Activated T-helper 17 cell treated with anti-CD3 and anti-CD28 coated beads, Interleukin-2, amount 50 U/mL, for 72 hours (primary cell): Measurements from ENCODE around the gene DCX. TPM values are rescaled to one million over a fixed set of nuclear protein-coding genes. Genes with fewer than 3 reads are reported as not detected.

Source experiments
- ATAC-seq: fragments of 150-1000 bp; cut with Tn5 transposase; replicated peaks from 2 replicates; pipeline ENCODE4 v1.10.0; 2021; ENCODE audit warnings: mild to moderate bottlenecking, moderate library complexity
- H3K27ac Mint-ChIP-seq: one replicate; pipeline ENCODE4 v1.8.0; 2022; ENCODE audit warnings: mixed read lengths
- H3K27me3 Mint-ChIP-seq: one replicate; pipeline ENCODE4 v1.8.0; 2022; ENCODE audit warnings: mixed read lengths
- H3K36me3 Mint-ChIP-seq: one replicate; pipeline ENCODE4 v1.8.0; 2022; ENCODE audit warnings: low read depth, mild to moderate bottlenecking, mixed read lengths
- H3K4me1 Mint-ChIP-seq: one replicate; pipeline ENCODE4 v1.8.0; 2022; ENCODE audit warnings: mixed read lengths
- H3K4me3 Mint-ChIP-seq: one replicate; pipeline ENCODE4 v1.8.0; 2022; ENCODE audit warnings: mild to moderate bottlenecking, mixed read lengths
- H3K9me3 Mint-ChIP-seq: one replicate; pipeline ENCODE4 v1.8.0; 2022; ENCODE audit warnings: mixed read lengths
- total RNA-seq, 2 donors: library from RNA; stranded (reverse); gene quantifications; one replicate each; pipeline ENCODE4 v1.2.3, GENCODE V29; 2022

Gene DCX
- total RNA-seq, 2 donors from 2014 or later: not detected

DNA sequence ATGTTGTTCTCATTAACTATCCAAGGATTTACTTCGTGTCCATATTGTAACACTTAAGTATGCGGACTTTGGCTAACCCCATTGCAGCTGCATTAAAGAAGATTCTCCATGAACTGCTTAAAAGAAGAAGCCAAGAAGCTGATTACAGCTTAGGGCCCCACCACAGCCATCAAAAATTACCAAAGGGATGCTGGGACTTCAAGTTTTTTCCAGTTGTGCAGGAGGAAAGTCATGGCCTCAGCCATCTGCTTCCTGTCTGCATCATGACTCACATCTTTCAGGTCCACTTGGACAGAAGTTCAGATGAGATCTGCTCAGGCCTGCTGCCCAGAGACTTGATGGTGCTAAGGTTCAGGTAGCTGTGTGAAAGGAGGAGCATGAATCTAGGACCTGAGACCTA lies 102.9 kb downstream of the DCX start:
- Mint-ChIP-seq H3K27me3 (peaks cover 10% of the 10 kb centered on the region), H3K4me3 (no peak overlapping the region), H3K36me3 (no peaks in the 10 kb centered on the region), H3K27ac (no peak overlapping the region), H3K9me3 (no peaks in the 10 kb centered on the region), H3K4me1 (no peaks in the 10 kb centered on the region)
- ATAC-seq: no peak

DNA sequence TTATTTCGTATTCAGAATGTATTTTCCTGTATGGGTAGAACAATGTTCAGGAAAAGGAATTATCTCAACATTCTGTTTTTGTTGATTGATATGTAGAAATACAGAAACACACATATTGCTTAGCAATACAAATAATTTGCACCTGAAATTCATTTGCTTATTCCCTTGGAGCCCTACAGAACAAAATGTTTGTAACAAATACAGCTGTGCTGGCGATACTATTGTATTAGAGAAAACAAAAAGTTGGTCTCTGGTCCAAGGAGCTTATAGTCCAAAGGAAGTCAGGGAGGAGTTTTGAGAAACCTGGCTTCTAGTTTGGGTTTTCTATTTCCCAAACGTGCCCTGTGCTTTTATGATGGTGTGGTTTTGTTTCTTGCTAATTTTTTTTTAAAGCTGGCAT lies 104.0 kb downstream of the DCX start:
- Mint-ChIP-seq H3K36me3 (no peaks in the 10 kb centered on the region), H3K9me3 (no peaks in the 10 kb centered on the region), H3K4me3 (no peak overlapping the region), H3K27ac (no peak overlapping the region), H3K27me3 (peaks cover 6% of the 10 kb centered on the region), H3K4me1 (no peaks in the 10 kb centered on the region)
- no peak for ATAC-seq

DNA sequence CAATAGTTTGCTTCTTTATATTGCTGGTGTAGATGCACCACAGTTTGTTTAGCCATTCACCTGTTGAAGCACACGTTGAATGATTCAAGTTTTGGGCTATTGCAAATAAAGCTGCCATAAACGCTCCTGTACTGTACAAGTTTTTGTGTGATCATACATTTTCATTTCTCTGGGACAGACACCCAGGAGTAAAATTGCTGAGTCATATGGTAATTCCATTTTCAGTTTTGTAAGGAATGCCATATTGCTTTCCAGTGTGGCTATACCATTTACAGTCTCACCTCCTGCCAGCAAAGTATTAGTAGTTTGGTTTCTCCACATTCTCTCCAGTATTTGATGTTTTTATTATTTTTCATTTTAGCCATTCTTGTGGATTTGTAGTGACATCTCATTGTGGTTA lies 109.7 kb downstream of the DCX start:
- H3K27ac Mint-ChIP-seq: no peak overlapping the region
- H3K36me3 Mint-ChIP-seq: no peaks in the 10 kb centered on the region
- H3K4me1 Mint-ChIP-seq: no peaks in the 10 kb centered on the region
- H3K4me3 Mint-ChIP-seq: no peak overlapping the region
- ATAC-seq: no peak
- no peaks in the 10 kb centered on the region for H3K27me3 Mint-ChIP-seq
- H3K9me3 Mint-ChIP-seq: no peaks in the 10 kb centered on the region

DNA sequence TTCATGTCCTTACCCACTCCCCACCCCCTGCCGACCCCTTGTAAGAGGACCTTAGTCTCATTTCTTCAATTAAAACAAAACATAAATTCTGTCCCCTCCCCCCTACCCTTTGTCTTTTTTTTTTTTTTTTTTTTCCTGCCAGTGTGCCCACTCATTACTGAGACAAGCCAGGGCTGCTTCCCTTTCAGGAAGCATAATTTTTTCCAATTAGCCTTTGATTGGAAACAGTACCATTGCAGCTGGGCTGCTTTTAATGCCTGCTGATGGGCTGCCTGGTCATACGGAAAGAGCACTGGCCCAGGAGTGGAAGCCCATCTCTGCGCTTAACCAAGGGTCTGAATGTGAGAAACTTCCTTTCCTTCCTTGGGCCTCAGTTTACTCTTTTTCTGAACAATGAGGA lies 123.2 kb downstream of the DCX start:
- no peak overlapping the region for H3K4me3 Mint-ChIP-seq
- no peaks in the 10 kb centered on the region for H3K36me3 Mint-ChIP-seq
- ATAC-seq: no peak
- no peaks in the 10 kb centered on the region for H3K9me3 Mint-ChIP-seq
- H3K27me3 Mint-ChIP-seq: peaks cover 5% of the 10 kb centered on the region
- no peaks in the 10 kb centered on the region for H3K4me1 Mint-ChIP-seq
- no peak overlapping the region for H3K27ac Mint-ChIP-seq

DNA sequence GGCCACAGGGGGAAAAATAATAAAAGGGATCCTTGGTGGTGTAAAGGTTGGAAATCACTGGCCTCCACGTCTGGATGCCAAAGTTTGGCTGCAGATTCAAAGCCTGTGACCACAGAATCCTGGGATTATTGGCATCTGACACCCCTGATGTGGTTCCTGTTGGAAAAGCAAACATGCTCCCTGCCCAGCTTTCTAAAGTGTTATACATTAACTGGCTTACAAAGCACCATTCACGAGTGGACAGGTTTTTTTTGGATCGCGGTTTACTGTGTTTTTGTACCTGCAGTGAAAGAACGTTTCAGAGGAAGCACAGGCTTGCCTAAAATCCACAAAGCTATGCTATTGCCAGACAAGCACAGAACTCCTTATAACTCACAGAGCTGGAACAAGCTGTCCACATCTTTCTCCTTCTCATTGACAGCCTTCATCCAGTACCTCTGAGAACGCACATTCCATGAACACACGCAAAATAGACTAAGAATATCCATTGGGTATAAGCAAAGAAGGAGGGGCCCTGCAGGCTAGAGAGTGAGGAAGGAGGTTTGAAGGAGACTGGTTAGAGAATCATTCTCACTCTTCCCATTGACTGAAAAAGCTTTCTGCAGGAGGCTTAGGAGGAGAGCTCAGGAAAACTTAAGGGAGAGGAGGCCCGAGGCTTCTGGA lies 127.2 kb downstream of the DCX start:
- H3K9me3 Mint-ChIP-seq: no peaks in the 10 kb centered on the region
- no peak overlapping the region for H3K4me3 Mint-ChIP-seq
- no peak for ATAC-seq
- H3K27me3 Mint-ChIP-seq: peaks cover 3% of the 10 kb centered on the region
- H3K36me3 Mint-ChIP-seq: no peaks in the 10 kb centered on the region
- no peak overlapping the region for H3K27ac Mint-ChIP-seq
- no peaks in the 10 kb centered on the region for H3K4me1 Mint-ChIP-seq

DNA sequence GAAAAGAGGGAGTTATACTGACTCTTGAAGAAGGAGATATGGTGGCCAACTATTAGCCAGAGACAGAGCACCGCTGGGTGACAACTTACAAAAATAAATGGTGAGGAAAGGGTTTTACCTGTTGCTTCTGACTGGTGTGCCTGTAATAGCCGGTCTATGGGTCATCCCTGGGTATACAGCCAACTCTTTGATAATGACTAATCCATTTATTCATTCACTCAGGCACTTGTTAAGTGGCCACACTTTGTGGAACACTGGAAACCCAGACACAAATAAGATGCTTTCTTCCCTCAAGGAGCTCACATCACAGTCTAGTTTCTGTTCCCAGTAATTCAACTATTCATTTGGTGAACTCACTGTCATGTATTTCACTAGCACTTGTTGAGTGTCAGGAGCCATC lies 128.5 kb downstream of the DCX start:
- ATAC-seq: no peak
- H3K4me3 Mint-ChIP-seq: no peak overlapping the region
- H3K27ac Mint-ChIP-seq: no peak overlapping the region
- peaks cover 3% of the 10 kb centered on the region for H3K27me3 Mint-ChIP-seq
- no peaks in the 10 kb centered on the region for H3K4me1 Mint-ChIP-seq
- H3K9me3 Mint-ChIP-seq: no peaks in the 10 kb centered on the region
- no peaks in the 10 kb centered on the region for H3K36me3 Mint-ChIP-seq

DNA sequence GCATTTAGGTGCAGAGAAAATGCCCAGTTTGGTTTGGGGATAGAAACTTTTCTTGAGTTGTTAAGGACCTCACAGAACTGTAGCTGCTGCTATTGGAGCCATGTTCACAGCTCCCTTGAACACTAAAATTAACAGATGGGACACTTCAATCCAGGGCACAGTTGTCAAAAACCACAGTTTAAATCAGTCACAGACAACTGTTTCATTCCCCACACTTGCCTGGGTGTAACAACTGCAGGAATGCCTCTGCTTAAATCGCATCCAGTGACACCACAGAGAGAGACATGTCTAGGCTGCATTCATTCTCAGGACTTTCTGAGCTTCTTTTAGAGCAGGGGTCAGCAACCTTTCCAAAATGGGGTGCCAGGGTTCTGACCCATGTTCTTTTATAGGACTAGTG lies 129.0 kb downstream of the DCX start:
- H3K27me3 Mint-ChIP-seq: peaks cover 3% of the 10 kb centered on the region
- no peaks in the 10 kb centered on the region for H3K4me1 Mint-ChIP-seq
- no peak overlapping the region for H3K4me3 Mint-ChIP-seq
- H3K9me3 Mint-ChIP-seq: no peaks in the 10 kb centered on the region
- H3K27ac Mint-ChIP-seq: no peak overlapping the region
- no peak for ATAC-seq
- H3K36me3 Mint-ChIP-seq: no peaks in the 10 kb centered on the region

DNA sequence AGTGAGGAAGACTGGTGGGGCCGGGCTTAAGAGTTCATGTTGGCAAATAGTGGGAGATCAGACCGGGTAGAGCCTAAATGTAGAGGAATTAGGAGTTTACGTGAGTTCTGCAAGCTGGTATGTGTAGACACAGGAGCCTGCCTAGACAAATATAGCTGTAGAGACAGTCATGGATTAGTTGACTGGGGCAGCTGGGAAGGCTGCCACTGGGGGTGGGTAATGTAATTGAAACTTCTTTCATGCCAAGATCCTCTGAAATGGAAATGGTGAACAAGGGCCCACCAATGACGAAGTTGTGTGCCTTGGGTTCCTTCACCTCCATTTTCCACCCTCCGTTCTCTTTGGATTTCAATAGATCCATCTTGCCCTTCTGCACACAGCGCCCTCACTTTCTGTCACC lies 129.9 kb downstream of the DCX start:
- H3K4me1 Mint-ChIP-seq: no peaks in the 10 kb centered on the region
- peaks cover 3% of the 10 kb centered on the region for H3K27me3 Mint-ChIP-seq
- H3K4me3 Mint-ChIP-seq: no peak overlapping the region
- H3K27ac Mint-ChIP-seq: no peak overlapping the region
- no peaks in the 10 kb centered on the region for H3K9me3 Mint-ChIP-seq
- no peak for ATAC-seq
- H3K36me3 Mint-ChIP-seq: no peaks in the 10 kb centered on the region

DNA sequence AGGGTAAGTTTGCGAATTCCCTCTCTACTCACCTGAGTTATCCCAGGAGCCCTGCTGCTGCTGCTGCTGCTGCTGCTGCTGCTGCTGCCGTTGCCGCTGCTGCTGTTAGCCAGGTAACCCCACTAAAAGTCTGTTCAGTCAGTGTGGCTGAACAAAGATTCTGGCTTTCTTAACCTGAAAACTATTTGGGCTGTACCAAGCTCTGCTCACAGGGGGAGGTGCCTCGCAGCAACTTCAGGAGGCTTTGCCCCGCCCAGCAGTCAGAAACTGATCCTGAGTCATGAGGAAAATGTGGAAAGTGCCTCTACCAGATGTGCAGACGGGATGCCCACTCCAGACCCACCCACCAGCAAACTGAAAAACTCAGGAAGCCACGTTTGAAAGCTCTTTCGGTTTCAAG lies 141.7 kb downstream of the DCX start, which contains the start of gene CAPN6:
Gene CAPN6 (minus strand): TSS at position 145 of the 400 bp plus-strand sequence. CDS start 6,547 bp downstream, outside the sequence.
- H3K27me3 Mint-ChIP-seq: peaks cover 12% of the 10 kb centered on the region
- H3K36me3 Mint-ChIP-seq: no peaks in the 10 kb centered on the region
- H3K27ac Mint-ChIP-seq: no peak within 1 kb of the TSS
- no peaks in the 10 kb centered on the region for H3K4me1 Mint-ChIP-seq
- ATAC-seq: no peak
- H3K4me3 Mint-ChIP-seq: no peak within 1 kb of the TSS
- H3K9me3 Mint-ChIP-seq: no peaks in the 10 kb centered on the region

DNA sequence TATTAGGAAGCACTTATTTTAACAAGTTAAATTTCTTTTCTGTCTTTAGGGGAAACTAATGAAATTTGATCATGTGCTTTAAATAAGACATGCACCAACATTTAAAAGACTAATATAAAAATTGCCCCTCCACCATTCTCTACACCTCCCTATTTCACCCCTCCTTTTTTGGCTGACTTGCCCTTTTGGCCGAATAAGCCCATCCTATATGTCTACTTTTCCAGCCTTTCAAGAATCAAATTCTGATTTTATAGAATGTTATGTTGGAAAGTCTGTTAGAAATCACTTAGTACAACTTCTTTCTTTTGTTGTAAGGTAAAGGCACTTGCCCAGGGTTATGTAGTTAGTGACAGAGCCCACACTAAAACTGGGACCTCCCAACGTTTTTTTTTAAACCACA lies 143.5 kb downstream of the DCX start:
- Mint-ChIP-seq H3K4me3 (no peak overlapping the region), H3K36me3 (no peaks in the 10 kb centered on the region), H3K27ac (no peak overlapping the region), H3K4me1 (no peaks in the 10 kb centered on the region), H3K9me3 (no peaks in the 10 kb centered on the region), H3K27me3 (peaks cover 7% of the 10 kb centered on the region)
- ATAC-seq: no peak

DNA sequence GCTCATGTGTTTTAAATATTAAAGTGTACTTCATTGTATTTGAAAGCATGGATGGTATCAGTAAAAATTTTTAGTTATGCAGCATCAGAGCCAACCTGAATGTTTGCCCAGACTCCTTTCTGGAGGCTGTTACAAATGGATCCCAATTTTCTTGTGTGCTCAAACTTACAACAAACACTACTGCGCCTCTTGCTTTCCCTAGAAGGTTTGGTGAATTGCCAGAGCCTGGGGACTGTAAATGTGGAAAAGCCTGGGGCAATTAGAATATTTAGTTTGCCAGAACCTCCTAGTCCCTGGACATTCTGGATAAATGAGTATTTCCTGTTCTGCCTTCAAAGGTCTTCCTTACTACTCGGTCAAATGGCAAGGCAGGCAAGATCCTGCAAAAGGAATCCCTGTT lies 146.5 kb downstream of the DCX start:
- Mint-ChIP-seq H3K9me3 (no peaks in the 10 kb centered on the region), H3K27ac (no peak overlapping the region), H3K27me3 (peaks cover 11% of the 10 kb centered on the region), H3K4me3 (no peak overlapping the region), H3K36me3 (no peaks in the 10 kb centered on the region), H3K4me1 (no peaks in the 10 kb centered on the region)
- no peak for ATAC-seq

DNA sequence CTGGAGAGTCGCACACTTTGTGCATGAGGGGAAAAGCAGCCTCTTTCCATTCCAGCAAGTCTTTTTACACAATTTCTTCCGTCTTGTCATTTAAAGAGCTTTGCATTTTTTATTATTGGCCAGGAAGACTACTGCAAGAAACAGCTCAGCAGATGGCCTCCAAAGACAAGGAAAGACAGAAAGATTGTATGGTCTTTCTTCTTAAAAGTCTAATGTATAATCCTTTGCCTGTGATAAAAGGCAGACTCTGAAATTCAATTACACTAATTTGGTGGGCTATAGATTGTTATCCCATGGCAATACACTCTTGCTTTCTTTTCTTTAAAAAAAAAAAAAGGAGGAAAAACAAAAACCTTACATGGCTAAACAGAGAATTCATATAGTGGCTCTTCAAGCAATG lies 147.6 kb downstream of the DCX start:
- H3K27me3 Mint-ChIP-seq: peaks cover 11% of the 10 kb centered on the region

DNA sequence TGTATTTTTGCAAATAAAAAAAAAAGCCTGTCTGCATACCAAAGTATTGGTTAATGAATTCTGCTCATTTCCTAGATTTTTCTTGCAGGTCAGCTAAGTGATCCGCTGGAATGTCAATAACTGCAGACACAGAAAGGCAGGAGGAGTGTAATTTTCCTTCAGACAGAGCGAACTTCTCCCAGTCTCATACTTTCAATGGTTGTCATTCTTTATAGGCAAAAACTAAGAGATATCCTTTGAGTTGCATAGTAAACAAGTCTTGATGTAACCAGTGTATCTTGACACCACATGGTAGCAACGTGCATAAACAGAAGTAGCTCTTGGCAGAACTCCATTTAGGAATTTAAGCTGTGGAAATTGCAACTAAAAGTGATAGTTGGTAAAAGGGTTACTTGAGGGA lies 149.9 kb downstream of the DCX start:
- no peak for ATAC-seq
- no peak overlapping the region for H3K27ac Mint-ChIP-seq
- no peak overlapping the region for H3K4me3 Mint-ChIP-seq
- no peaks in the 10 kb centered on the region for H3K36me3 Mint-ChIP-seq
- no peaks in the 10 kb centered on the region for H3K9me3 Mint-ChIP-seq
- H3K4me1 Mint-ChIP-seq: no peaks in the 10 kb centered on the region
- H3K27me3 Mint-ChIP-seq: peaks cover 8% of the 10 kb centered on the region

More for the DNA sequence above, 147.6 kb downstream of the DCX start:
- Mint-ChIP-seq H3K9me3 (no peaks in the 10 kb centered on the region), H3K4me1 (no peaks in the 10 kb centered on the region), H3K4me3 (no peak overlapping the region), H3K36me3 (no peaks in the 10 kb centered on the region), H3K27ac (no peak overlapping the region)
- ATAC-seq: no peak

DNA sequence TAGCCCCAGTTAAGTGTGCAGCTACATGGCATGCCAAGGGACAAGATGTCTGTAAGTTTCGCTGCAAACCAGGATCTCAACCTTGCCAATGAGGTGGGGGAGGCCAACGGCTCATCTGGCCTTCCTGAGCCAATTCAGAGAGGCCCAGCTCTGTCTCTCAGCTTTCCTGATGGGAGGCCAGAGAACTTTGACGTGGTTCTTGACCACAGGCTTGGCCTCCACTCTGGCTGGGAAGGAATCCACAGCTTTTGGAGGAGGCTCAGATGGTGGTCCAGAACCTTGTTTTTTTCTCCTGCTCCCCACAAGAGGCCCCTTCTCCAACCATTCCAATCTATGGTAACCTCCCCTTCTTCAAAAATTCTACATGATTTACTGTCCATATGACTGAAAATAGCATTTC lies 151.5 kb downstream of the DCX start:
- H3K4me3 Mint-ChIP-seq: no peak overlapping the region
- H3K4me1 Mint-ChIP-seq: no peaks in the 10 kb centered on the region
- peaks cover 4% of the 10 kb centered on the region for H3K27me3 Mint-ChIP-seq
- no peak for ATAC-seq
- H3K9me3 Mint-ChIP-seq: no peaks in the 10 kb centered on the region
- H3K36me3 Mint-ChIP-seq: no peaks in the 10 kb centered on the region
- no peak overlapping the region for H3K27ac Mint-ChIP-seq

DNA sequence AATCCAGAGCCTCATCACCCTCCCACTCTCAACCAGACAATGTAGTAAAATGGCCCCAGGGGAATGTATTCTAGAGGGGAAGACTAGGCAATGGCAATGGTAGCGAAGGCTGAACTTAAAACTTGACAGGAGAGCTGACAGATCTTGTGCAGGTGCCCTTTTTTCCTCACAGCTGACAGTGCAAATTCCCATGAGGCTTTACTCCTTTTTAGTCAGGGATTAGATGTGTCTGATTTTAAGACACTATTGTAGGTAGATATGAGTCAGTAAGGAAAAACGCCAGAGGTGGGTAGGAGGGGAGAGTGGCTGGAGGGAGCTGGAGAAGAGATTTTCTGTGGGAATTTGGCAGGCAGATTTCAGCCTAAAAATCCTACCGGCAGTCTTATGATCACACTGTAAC lies 152.4 kb downstream of the DCX start:
- Mint-ChIP-seq H3K27me3 (peaks cover 4% of the 10 kb centered on the region), H3K9me3 (no peaks in the 10 kb centered on the region), H3K27ac (no peak overlapping the region), H3K36me3 (no peaks in the 10 kb centered on the region), H3K4me1 (no peaks in the 10 kb centered on the region), H3K4me3 (no peak overlapping the region)
- ATAC-seq: no peak

DNA sequence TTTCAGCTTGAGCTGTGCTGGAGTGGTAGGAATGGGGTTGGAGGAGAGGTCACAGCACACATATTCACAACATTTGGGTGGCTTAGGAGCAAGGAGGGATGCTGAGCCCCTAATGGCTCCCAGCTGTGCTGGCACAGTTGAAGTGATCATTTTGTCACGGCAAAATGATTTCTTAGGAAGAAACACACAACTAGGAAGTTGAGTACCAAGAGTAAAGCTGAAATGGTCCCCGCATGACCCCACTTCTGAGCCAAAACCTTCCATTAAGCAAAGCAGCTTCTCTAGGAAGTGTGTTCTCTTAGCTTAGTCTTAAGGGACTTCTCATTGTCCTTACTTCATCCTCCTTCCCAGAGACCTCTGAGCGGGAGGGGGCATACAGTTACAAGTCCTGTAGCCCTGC lies 154.3 kb downstream of the DCX start:
- Mint-ChIP-seq H3K9me3 (no peaks in the 10 kb centered on the region), H3K4me1 (no peaks in the 10 kb centered on the region), H3K27me3 (peaks cover 4% of the 10 kb centered on the region), H3K27ac (no peak overlapping the region), H3K4me3 (no peak overlapping the region), H3K36me3 (no peaks in the 10 kb centered on the region)
- ATAC-seq: no peak
